OCI-LY7 (cell line): ENCODE measurements around the gene HOXB1. TPM values are rescaled to one million over a fixed set of nuclear protein-coding genes. Genes with fewer than 3 reads are reported as not detected.

Experiments
- BruUV-seq: library from RNA; stranded (reverse); fragments of 400-500 nt; replicated peaks from 2 replicates; lab custom pipeline; 2021; lab: Mats Ljungman, UMichigan
- CTCF ChIA-PET: fragments of 300-600 bp; sonication (Branson Sonifier 250); formaldehyde crosslinking; loops from one replicate; lab custom pipeline; 2022; ENCODE audit warnings: antibody characterized with exemption; ENCODE audit not compliant: unreplicated experiment; lab: Charles Lee
- POLR2A ChIA-PET: fragments of 300-600 bp; sonication (Branson Sonifier 250); formaldehyde crosslinking; loops from one replicate; lab custom pipeline; 2022; ENCODE audit warnings: antibody characterized with exemption; lab: Charles Lee
- DNase-seq: peaks from one replicate; pipeline ENCODE4 v3.0.0-alpha.2; 2015; ENCODE audit warnings: low spot score
- H2AFZ ChIP-seq: fragments of 200-600 bp; sonication (generic), shearing (Covaris generic); 2 replicates; pipeline ENCODE4 v1.6.1; 2014; ENCODE audit warnings: mild to moderate bottlenecking, antibody characterized with exemption, low read length, moderate library complexity
- H3K27ac ChIP-seq: fragments of 200-600 bp; sonication (generic); 2 replicates; pipeline ENCODE4 v1.5.1; 2014; ENCODE audit warnings: mixed run types, low read depth, mild to moderate bottlenecking, moderate library complexity, low read length, inconsistent platforms; ENCODE audit not compliant: poor library complexity, severe bottlenecking
- H3K36me3 ChIP-seq: fragments of 200-600 bp; sonication (generic); 2 replicates; pipeline ENCODE4 v1.6.1; 2014; ENCODE audit warnings: mild to moderate bottlenecking, antibody characterized with exemption, low read length, moderate library complexity, mixed read lengths; ENCODE audit not compliant: insufficient read depth
- H3K4me1 ChIP-seq: fragments of 200-600 bp; sonication (generic); 2 replicates; pipeline ENCODE4 v1.5.1; 2014; ENCODE audit warnings: mild to moderate bottlenecking, low read length; ENCODE audit not compliant: insufficient read depth, poor library complexity, severe bottlenecking
- H3K4me2 ChIP-seq: fragments of 200-600 bp; sonication (generic); 2 replicates; pipeline ENCODE4 v1.6.1; 2014; ENCODE audit warnings: mild to moderate bottlenecking, low read length
- H3K4me3 ChIP-seq: fragments of 200-600 bp; sonication (generic); 2 replicates; pipeline ENCODE4 v1.5.1; 2014; ENCODE audit warnings: mild to moderate bottlenecking, low read depth, low read length; ENCODE audit not compliant: poor library complexity, severe bottlenecking
- H3K79me2 ChIP-seq: fragments of 200-600 bp; sonication (generic); 2 replicates; pipeline ENCODE4 v1.6.1; 2016; ENCODE audit warnings: low read depth, mild to moderate bottlenecking, low read length, moderate library complexity, mixed read lengths; ENCODE audit not compliant: insufficient read depth
- H3K9me2 ChIP-seq: fragments of 200-600 bp; sonication (generic); 2 replicates; pipeline ENCODE4 v1.6.1; 2016; ENCODE audit warnings: mild to moderate bottlenecking, low read length, mixed read lengths; ENCODE audit not compliant: insufficient read depth
- H3K9me3 ChIP-seq: fragments of 200-600 bp; sonication (generic); 2 replicates; pipeline ENCODE4 v1.6.1; 2014; ENCODE audit warnings: mild to moderate bottlenecking, mixed run types, low read length, mixed read lengths
- H4K20me1 ChIP-seq: fragments of 200-600 bp; sonication (generic); 2 replicates; pipeline ENCODE4 v1.6.1; 2014; ENCODE audit warnings: mild to moderate bottlenecking, antibody characterized with exemption, low read length, moderate library complexity, mixed read lengths; ENCODE audit not compliant: insufficient read depth
- CTCF ChIP-seq: fragments of 200-600 bp; sonication (generic); conservative IDR thresholded peaks from 2 replicates; pipeline ENCODE4 v1.5.1; 2014; ENCODE audit warnings: mild to moderate bottlenecking, antibody characterized with exemption, low read length, moderate library complexity, mixed read lengths
- EZH2phosphoT487 ChIP-seq: fragments of 200-600 bp; sonication (generic); IDR thresholded peaks from 2 replicates; pipeline ENCODE4 v1.6.1; 2018; ENCODE audit warnings: low read depth, borderline replicate concordance, mild to moderate bottlenecking, mixed run types, antibody characterized with exemption, low read length, moderate library complexity, mixed read lengths
- intact Hi-C: fragments of 100-400 bp; cut with micrococcal nuclease; formaldehyde crosslinking; loops from one replicate; pipeline ENCODE4 v1.10.0; 2022; ENCODE audit not compliant: unreplicated experiment
- total RNA-seq, 2 experiments: library from RNA; depleted of rRNA in 1 of 2; stranded (reverse); fragments of >200 nt in 1 of 2; shearing (Covaris generic) in 1 of 2; gene quantifications; 2 replicates each; pipeline ENCODE4 v1.2.3, GENCODE V29; 2014 to 2022

HOXB1 gene
- total RNA-seq, 2 experiments from 2014 or later, result not detected

GRCh38 chr17:48500435-48501426 is 30.1 kb downstream of the HOXB1 start:
- Histone ChIP-seq H3K4me1 (peaks cover 9% of the 10 kb centered on the region), H3K79me2 (no peaks in the 10 kb centered on the region), H3K9me2 (no peaks in the 10 kb centered on the region), H3K4me2 (no peak overlapping the region), H3K27ac (no peak overlapping the region), H2AFZ (no peak overlapping the region), H3K36me3 (no peaks in the 10 kb centered on the region), H3K4me3 (no peak overlapping the region), H4K20me1 (no peaks in the 10 kb centered on the region), H3K9me3 (no peaks in the 10 kb centered on the region)
- BruUV-seq, result no TSS peak
- TF ChIP-seq EZH2phosphoT487 (no peak), CTCF (no peak)
- POLR2A ChIA-PET, result interaction anchor here (0.6 kb wide), 1 partner anchor 328 kb away, joined by 4 read pairs; no protein-coding TSS in a partner anchor
- intact Hi-C loops, result no loop called here
- CTCF ChIA-PET, result no interaction called here
- no peak for DNase-seq

GRCh38 chr17:48499735-48500434 is 30.9 kb downstream of the HOXB1 start:
- H3K27ac ChIP-seq, result no peak overlapping the region
- H3K79me2 ChIP-seq, result no peaks in the 10 kb centered on the region
- H3K36me3 ChIP-seq, result no peaks in the 10 kb centered on the region
- ChIA-PET CTCF (no interaction called here), POLR2A (interaction anchor here (0.6 kb wide), 1 partner anchor 327 kb away, joined by 4 read pairs; no protein-coding TSS in a partner anchor)
- no peaks in the 10 kb centered on the region for H4K20me1 ChIP-seq
- H3K4me2 ChIP-seq, result no peak overlapping the region
- no TSS peak for BruUV-seq
- no peak for DNase-seq
- intact Hi-C loops, result no loop called here
- H2AFZ ChIP-seq, result no peak overlapping the region
- no peaks in the 10 kb centered on the region for H3K9me2 ChIP-seq
- TF ChIP-seq CTCF (no peak), EZH2phosphoT487 (no peak)
- no peak overlapping the region for H3K4me3 ChIP-seq
- H3K4me1 ChIP-seq, result peaks cover under 1% of the 10 kb centered on the region
- H3K9me3 ChIP-seq, result no peaks in the 10 kb centered on the region
